ENCODE results near the gene TBC1D5. TPM values are rescaled to one million over a fixed set of nuclear protein-coding genes. Genes with fewer than 3 reads are reported as not detected.

Gene TBC1D5
- total and polyA plus RNA-seq, 2 of the 4 experiments (the other 2 are of a cell fraction): 16.4 to 57.0 TPM

DNA sequence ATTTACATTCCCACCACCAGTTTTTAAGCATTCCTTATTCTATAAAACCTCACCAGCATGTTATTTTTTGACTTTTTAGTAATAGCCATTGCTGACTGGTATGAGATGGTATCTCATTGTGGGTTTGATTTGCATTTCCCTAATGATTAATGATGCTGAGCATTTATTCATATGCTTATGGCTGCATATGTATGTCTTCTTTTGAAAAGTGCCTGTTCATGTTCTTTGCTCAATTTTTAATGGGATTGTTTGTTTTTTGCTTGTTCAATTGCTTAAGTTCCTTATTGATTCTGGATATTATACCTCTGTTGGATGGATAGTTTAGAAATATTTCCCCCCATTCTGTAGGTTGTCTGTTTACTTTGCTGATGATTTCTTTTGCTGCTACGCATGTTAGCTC, 16.1 kb downstream of the TBC1D5 start:
- Histone ChIP-seq H2AK9ac (replicated peaks; ENCODE audit: low read depth, low read length, poor library complexity) (no peak overlapping the region), H3K9ac (ENCODE audit: low read depth, low read length) (no peak overlapping the region), H3K4me2 (ENCODE audit: low read depth, low read length) (no peak overlapping the region), H3K36me3 (ENCODE audit: control insufficient read depth, insufficient read depth, low read length) (no peaks in the 10 kb centered on the region), H3K27me3 (ENCODE audit: control insufficient read depth, insufficient read depth, low read length) (no peaks in the 10 kb centered on the region), H3K79me1 (ENCODE audit: low read depth in 1 of 2, low read length in 2 of 2) (peaks cover 0 to 15% of the 10 kb centered on the region in 2 experiments; a peak in 2 of 4 replicates), H3K56ac (ENCODE audit: extremely low read depth, insufficient read depth, low read length) (no peak overlapping the region), H2AFZ (replicated peaks; ENCODE audit: low read length, poor library complexity) (no peak overlapping the region), H3K14ac (replicated peaks; ENCODE audit: low read depth, low read length) (no peak overlapping the region), H3K4me1 (ENCODE audit: control insufficient read depth, insufficient read depth, low read length) (no peaks in the 10 kb centered on the region; the same call in 1 of the 2 replicates), H2AK5ac (ENCODE audit: low read depth, low read length) (no peak overlapping the region), H3K9me1 (ENCODE audit: insufficient read depth, low read length) (no peaks in the 10 kb centered on the region), H3K4me3 (ENCODE audit: insufficient read depth, low read depth, low read length) (no peak overlapping the region), H2BK120ac (ENCODE audit: low read depth, low read length) (no peak overlapping the region), H3K18ac (ENCODE audit: low read depth, low read length) (no peak overlapping the region), H4K91ac (ENCODE audit: insufficient read depth, low read depth, low read length) (no peak overlapping the region), H4K8ac (ENCODE audit: low read depth in 2 of 2, low read length in 2 of 2) (no peak overlapping the region), H4K5ac (ENCODE audit: low read depth, low read length) (no peak overlapping the region), H3K4ac (ENCODE audit: low read depth, low read length) (no peak overlapping the region), H2BK15ac (ENCODE audit: low read depth, low read length) (no peak overlapping the region), H2BK5ac (ENCODE audit: low read depth, low read length, poor library complexity, severe bottlenecking) (no peak overlapping the region), H4K20me1 (ENCODE audit: insufficient read depth, low read length) (no peaks in the 10 kb centered on the region), H3K27ac (ENCODE audit: insufficient read depth, low read length) (no peak overlapping the region), H3K9me3 (ENCODE audit: control insufficient read depth, insufficient read depth, low read length) (no peaks in the 10 kb centered on the region), H3K23ac (ENCODE audit: low read depth, low read length) (no peak overlapping the region), H2BK20ac (ENCODE audit: low read depth, low read length) (no peak overlapping the region)
- ChIA-PET CTCF (no interaction called here), POLR2A (ENCODE audit: unreplicated experiment) (no interaction called here)
- no CpG with 5 or more reads among the region's 1 CpG for WGBS, 2 experiments (ENCODE audit: extremely low coverage in 2 of 2, insufficient read length in 1 of 2)
- TF ChIP-seq CEBPB (IDR thresholded peaks at IDR 0.05; ENCODE audit: low read depth, low read length): no peak
- TF ChIP-seq CHD1 (IDR thresholded peaks at IDR 0.05; ENCODE audit: low read depth, low read length): no peak
- no peak for TF ChIP-seq ELK1 (IDR thresholded peaks at IDR 0.05; ENCODE audit: borderline replicate concordance, low read depth, low read length)
- no peak for TF ChIP-seq RCOR1 (IDR thresholded peaks at IDR 0.05; ENCODE audit: insufficient replicate concordance, low read length)
- no peak for TF ChIP-seq MAFK (IDR thresholded peaks at IDR 0.05; ENCODE audit: low read depth, low read length)
- TF ChIP-seq MXI1 (IDR thresholded peaks at IDR 0.05; ENCODE audit: borderline replicate concordance, low read depth, low read length): no peak
- no peak for TF ChIP-seq POLR2A (IDR thresholded peaks at IDR 0.05; ENCODE audit: low read depth, low read length)
- TF ChIP-seq SMC3 (IDR thresholded peaks at IDR 0.05; ENCODE audit: low read depth, low read length): no peak
- TF ChIP-seq RFX5 (IDR thresholded peaks at IDR 0.05; ENCODE audit: low read depth, low read length): no peak
- no peak for TF ChIP-seq RAD21 (IDR thresholded peaks at IDR 0.05; ENCODE audit: low read length)
- no peak for TF ChIP-seq BHLHE40 (IDR thresholded peaks at IDR 0.05; ENCODE audit: low read depth, low read length)
- no peak for TF ChIP-seq NFE2L2 (IDR thresholded peaks at IDR 0.05; ENCODE audit: low read depth, low read length)
- TF ChIP-seq, protein P1, sequence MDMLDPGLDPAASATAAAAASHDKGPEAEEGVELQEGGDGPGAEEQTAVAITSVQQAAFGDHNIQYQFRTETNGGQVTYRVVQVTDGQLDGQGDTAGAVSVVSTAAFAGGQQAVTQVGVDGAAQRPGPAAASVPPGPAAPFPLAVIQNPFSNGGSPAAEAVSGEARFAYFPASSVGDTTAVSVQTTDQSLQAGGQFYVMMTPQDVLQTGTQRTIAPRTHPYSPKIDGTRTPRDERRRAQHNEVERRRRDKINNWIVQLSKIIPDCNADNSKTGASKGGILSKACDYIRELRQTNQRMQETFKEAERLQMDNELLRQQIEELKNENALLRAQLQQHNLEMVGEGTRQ (IDR thresholded peaks at IDR 0.05; ENCODE audit: low read depth, low read length): no peak
- TF ChIP-seq, protein P2, sequence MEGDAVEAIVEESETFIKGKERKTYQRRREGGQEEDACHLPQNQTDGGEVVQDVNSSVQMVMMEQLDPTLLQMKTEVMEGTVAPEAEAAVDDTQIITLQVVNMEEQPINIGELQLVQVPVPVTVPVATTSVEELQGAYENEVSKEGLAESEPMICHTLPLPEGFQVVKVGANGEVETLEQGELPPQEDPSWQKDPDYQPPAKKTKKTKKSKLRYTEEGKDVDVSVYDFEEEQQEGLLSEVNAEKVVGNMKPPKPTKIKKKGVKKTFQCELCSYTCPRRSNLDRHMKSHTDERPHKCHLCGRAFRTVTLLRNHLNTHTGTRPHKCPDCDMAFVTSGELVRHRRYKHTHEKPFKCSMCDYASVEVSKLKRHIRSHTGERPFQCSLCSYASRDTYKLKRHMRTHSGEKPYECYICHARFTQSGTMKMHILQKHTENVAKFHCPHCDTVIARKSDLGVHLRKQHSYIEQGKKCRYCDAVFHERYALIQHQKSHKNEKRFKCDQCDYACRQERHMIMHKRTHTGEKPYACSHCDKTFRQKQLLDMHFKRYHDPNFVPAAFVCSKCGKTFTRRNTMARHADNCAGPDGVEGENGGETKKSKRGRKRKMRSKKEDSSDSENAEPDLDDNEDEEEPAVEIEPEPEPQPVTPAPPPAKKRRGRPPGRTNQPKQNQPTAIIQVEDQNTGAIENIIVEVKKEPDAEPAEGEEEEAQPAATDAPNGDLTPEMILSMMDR (conservative IDR thresholded peaks at IDR 0.05; ENCODE audit: low read depth, low read length): no peak
- dilution Hi-C loops (cut with HindIII; ENCODE audit: low sequenced_read_pairs, unreplicated experiment) (no loop called here), in situ Hi-C loops (cut with MboI; ENCODE audit: low sequenced_read_pairs) (no loop called here), intact Hi-C loops (cut with micrococcal nuclease) (no loop called here)
- BruUV-seq (replicated peaks): no TSS peak
- ATAC-seq (ENCODE audit: low read depth) (no peak), DNase-seq (no peak)

All from IMR-90 (cell line).